Measurements from ENCODE around the gene MCL1. TPM values are rescaled to one million over a fixed set of nuclear protein-coding genes. Genes with fewer than 3 reads are reported as not detected.

The MCL1 gene
- polyA plus RNA-seq, 1 of the 3 experiments (the other 2 are of a cell fraction) = 110 TPM

- WGBS (ENCODE audit: low lambda C conversion rate) = 5% methylated on average over 4 of the region's 4 CpGs
- Histone ChIP-seq H3K4me3 (ENCODE audit: low read depth in 2 of 2, low read length in 1 of 2) (peak overlapping the region; percentile 95 to 98; a peak in 3 of 4 replicates), H3K9ac (peak overlapping the region; percentile 100), H4K20me1 (ENCODE audit: insufficient read depth) (peaks cover 77% of the 10 kb centered on the region), H3K9me2 (no peaks in the 10 kb centered on the region), H3K79me2 (ENCODE audit: insufficient read depth) (peaks cover 98% of the 10 kb centered on the region), H3K36me3 (replicated peaks in 1 of 2; ENCODE audit: control insufficient read depth in 1 of 2, insufficient read depth in 2 of 2, low read length in 1 of 2) (peaks cover 58 to 75% of the 10 kb centered on the region in 2 experiments), H3K4me2 (peak overlapping the region; percentile 89), H3K9me3 (no peaks in the 10 kb centered on the region), H3K4me1 (ENCODE audit: control insufficient read depth in 1 of 2, insufficient read depth in 2 of 2, low read depth in 1 of 2, low read length in 1 of 2) (peaks cover 15 to 28% of the 10 kb centered on the region in 2 experiments; a peak in 3 of 4 replicates), H3F3A (replicated peaks; ENCODE audit: insufficient read depth) (peaks cover 75% of the 10 kb centered on the region), H3K27me3 (ENCODE audit: insufficient read depth) (no peaks in the 10 kb centered on the region), H2AFZ (ENCODE audit: low read depth) (no peak overlapping the region), H3K27ac (ENCODE audit: low read depth in 2 of 2, low read length in 1 of 2) (peak overlapping the region; percentile 41 to 100; a peak in 3 of 4 replicates)
- ChIA-PET CTCF (interaction anchor here (1.2 to 13.4 kb wide), 3 partner anchors 9 to 44 kb away, joined by 4 to 142 read pairs (median 9); no protein-coding TSS in a partner anchor), POLR2A (interaction anchor here (7.0 kb wide), 1 partner anchor 11 kb away, joined by 149 read pairs; no protein-coding TSS in a partner anchor)
- no peak for TF ChIP-seq EZH2phosphoT487 (IDR thresholded peaks at IDR 0.05; ENCODE audit: borderline replicate concordance, low read depth)
- no peak for TF ChIP-seq EP300 (IDR thresholded peaks at IDR 0.05; ENCODE audit: borderline replicate concordance in 1 of 2, low read depth in 1 of 2, low read length in 1 of 2)
- TF ChIP-seq GABPA (IDR thresholded peaks at IDR 0.05; ENCODE audit: low read depth) = no peak
- no peak for TF ChIP-seq MXI1 (IDR thresholded peaks at IDR 0.05; ENCODE audit: low read depth, low read length)
- TF ChIP-seq PBX3 (IDR thresholded peaks at IDR 0.05) = no peak
- no peak for TF ChIP-seq JUND (IDR thresholded peaks at IDR 0.05)
- no peak for TF ChIP-seq TAF1 (IDR thresholded peaks at IDR 0.05; ENCODE audit: borderline replicate concordance, low read depth, low read length)
- TF ChIP-seq RXRA (IDR thresholded peaks at IDR 0.05; ENCODE audit: borderline replicate concordance, low read depth) = no peak
- no peak for TF ChIP-seq SIN3A (IDR thresholded peaks at IDR 0.05; ENCODE audit: borderline replicate concordance, low read depth, low read length)
- TF ChIP-seq TCF12 (IDR thresholded peaks at IDR 0.05) = no peak
- no peak for TF ChIP-seq RCOR1 (IDR thresholded peaks at IDR 0.05; ENCODE audit: low read length)
- TF ChIP-seq RFX5 (IDR thresholded peaks at IDR 0.05; ENCODE audit: low read length) = no peak
- TF ChIP-seq MEF2A (IDR thresholded peaks at IDR 0.05; ENCODE audit: borderline replicate concordance, low read depth) = no peak
- no peak for TF ChIP-seq YY1 (IDR thresholded peaks at IDR 0.05; ENCODE audit: low read depth)
- no peak for TF ChIP-seq TEAD4 (IDR thresholded peaks at IDR 0.05; ENCODE audit: borderline replicate concordance, insufficient read depth)
- TF ChIP-seq, protein P1, sequence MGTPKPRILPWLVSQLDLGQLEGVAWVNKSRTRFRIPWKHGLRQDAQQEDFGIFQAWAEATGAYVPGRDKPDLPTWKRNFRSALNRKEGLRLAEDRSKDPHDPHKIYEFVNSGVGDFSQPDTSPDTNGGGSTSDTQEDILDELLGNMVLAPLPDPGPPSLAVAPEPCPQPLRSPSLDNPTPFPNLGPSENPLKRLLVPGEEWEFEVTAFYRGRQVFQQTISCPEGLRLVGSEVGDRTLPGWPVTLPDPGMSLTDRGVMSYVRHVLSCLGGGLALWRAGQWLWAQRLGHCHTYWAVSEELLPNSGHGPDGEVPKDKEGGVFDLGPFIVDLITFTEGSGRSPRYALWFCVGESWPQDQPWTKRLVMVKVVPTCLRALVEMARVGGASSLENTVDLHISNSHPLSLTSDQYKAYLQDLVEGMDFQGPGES (IDR thresholded peaks at IDR 0.05; ENCODE audit: low read depth, low read length) = no peak
- no peak for TF ChIP-seq FOSL2 (IDR thresholded peaks at IDR 0.05; ENCODE audit: borderline replicate concordance, low read depth)
- TF ChIP-seq, protein P2, sequence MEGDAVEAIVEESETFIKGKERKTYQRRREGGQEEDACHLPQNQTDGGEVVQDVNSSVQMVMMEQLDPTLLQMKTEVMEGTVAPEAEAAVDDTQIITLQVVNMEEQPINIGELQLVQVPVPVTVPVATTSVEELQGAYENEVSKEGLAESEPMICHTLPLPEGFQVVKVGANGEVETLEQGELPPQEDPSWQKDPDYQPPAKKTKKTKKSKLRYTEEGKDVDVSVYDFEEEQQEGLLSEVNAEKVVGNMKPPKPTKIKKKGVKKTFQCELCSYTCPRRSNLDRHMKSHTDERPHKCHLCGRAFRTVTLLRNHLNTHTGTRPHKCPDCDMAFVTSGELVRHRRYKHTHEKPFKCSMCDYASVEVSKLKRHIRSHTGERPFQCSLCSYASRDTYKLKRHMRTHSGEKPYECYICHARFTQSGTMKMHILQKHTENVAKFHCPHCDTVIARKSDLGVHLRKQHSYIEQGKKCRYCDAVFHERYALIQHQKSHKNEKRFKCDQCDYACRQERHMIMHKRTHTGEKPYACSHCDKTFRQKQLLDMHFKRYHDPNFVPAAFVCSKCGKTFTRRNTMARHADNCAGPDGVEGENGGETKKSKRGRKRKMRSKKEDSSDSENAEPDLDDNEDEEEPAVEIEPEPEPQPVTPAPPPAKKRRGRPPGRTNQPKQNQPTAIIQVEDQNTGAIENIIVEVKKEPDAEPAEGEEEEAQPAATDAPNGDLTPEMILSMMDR (IDR thresholded peaks at IDR 0.05) = no peak
- TF ChIP-seq ZBTB33 (IDR thresholded peaks at IDR 0.05; ENCODE audit: borderline replicate concordance, low read depth) = no peak
- no peak for TF ChIP-seq NRF1 (IDR thresholded peaks at IDR 0.05; ENCODE audit: low read depth, low read length)
- DNase-seq = no peak
Measured at GRCh38 chr1:150576367-150576711, 3.1 kb downstream of the MCL1 start.
